SH-SY5Y (cell line): Measurements from ENCODE around the gene CDC42BPB.

ENCODE experiments used
- GATA2 ChIP-seq: IDR thresholded peaks from 2 replicates; pipeline ENCODE4 v1.6.1; 2011; ENCODE audit warnings: mild to moderate bottlenecking, low read depth, low read length
- GATA3 ChIP-seq: IDR thresholded peaks from 2 replicates; pipeline ENCODE4 v1.6.1; 2011; ENCODE audit warnings: low read depth, mild to moderate bottlenecking, low read length, moderate library complexity

GRCh38 chr14:102967506-102967795, 89.9 kb downstream of the CDC42BPB start:
- no peak for TF ChIP-seq GATA2
- no peak for TF ChIP-seq GATA3
